ENCODE measurements around the gene MBIP. TPM values are rescaled to one million over a fixed set of nuclear protein-coding genes. Genes with fewer than 3 reads are reported as not detected.

Gene MBIP
- total RNA-seq: 4.0 and 8.7 TPM in 2 replicates

DNA sequence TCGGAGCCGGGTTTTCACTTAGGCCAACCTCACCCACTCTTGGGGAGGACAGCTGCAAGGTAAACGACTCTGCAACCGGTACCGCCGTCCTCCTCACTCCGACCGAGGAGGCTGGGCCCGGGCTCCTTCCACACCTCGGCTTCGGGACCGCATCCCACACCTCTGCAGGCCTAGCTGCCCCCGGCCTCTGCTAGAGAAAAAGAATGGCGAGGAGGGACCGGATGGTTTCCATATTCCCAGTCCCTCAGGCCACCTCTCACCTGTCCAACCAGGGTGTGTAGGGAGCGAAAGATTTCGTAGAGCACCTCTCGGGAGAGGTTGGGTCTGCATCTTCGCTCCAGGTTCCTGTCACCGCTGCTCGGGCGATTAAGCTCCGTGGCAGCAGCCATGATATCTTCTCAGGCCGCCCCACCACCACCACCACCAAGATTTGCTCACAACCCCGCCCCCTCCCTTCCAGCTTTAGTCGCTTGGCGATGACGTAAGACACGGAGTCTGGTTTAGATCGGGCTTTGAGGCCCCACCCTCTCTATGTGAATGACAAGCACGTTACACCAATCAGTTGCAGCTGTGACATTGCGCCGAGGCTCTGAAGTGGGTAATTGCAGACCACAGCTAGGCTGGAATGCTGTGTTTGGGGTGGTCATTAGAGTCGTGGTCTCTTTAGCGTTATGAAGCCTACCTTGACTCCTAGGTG is at the start of gene MBIP:
TSS of gene MBIP (minus strand) at position 438 of the 697 bp plus-strand sequence. CDS start at position 389, 49 bp downstream.

Other genes with a start within 250 kb of the MBIP start
- gene PTCSC3, start 143.9 kb downstream of the MBIP start, total RNA-seq: not detected in 2 replicates
- gene NKX2-1, start 199.6 kb upstream of the MBIP start, total RNA-seq: 9.1 and 10.6 TPM in 2 replicates